Hematopoietic multipotent progenitor cell treated with erythropoietin and hydrocortisone succinate and interleukin-3 and kit ligand, for 17 days (in vitro differentiated cells): ENCODE data around the gene ARTN.

Source experiments
- DNase-seq: peaks from one replicate; pipeline ENCODE4 v3.0.0-alpha.2; 2015; ENCODE audit warnings: low spot score

The ARTN gene, protein sequence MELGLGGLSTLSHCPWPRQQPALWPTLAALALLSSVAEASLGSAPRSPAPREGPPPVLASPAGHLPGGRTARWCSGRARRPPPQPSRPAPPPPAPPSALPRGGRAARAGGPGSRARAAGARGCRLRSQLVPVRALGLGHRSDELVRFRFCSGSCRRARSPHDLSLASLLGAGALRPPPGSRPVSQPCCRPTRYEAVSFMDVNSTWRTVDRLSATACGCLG

DNA sequence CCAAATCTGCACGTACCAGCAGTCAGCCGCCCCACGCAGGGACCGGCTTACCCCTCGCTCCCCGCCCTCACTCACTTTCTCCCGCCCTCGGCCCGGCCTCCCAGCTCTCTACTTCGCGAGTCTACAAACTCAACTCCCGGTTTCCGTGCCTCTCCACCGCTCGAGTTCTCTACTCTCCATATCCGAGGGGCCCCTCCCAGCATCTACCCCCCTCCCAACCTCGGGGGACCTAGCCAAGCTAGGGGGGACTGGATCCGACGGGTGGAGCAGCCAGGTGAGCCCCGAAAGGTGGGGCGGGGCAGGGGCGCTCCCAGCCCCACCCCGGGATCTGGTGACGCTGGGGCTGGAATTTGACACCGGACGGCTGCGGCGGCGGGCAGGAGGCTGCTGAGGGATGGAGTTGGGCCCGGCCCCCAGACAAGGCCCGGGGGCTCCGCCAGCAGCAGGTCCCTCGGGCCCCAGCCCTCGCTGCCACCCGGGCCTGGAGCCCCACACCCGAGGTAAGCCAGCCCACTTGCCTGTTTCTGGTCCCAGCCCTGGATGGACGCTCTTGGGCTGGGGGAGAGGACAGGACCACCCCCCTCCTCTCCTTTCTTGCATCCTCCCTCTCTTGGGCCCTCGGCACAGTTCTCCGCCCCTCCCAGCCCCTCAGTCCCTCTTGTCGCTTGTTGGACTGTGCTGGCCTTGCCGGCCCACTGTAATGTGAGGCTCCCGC is at the start of gene ARTN:
Gene ARTN, plus strand, starts transcription at position 416 of the 715 bp plus-strand sequence. CDS start 1,856 bp downstream, outside the sequence.
- no peak for DNase-seq

DNA sequence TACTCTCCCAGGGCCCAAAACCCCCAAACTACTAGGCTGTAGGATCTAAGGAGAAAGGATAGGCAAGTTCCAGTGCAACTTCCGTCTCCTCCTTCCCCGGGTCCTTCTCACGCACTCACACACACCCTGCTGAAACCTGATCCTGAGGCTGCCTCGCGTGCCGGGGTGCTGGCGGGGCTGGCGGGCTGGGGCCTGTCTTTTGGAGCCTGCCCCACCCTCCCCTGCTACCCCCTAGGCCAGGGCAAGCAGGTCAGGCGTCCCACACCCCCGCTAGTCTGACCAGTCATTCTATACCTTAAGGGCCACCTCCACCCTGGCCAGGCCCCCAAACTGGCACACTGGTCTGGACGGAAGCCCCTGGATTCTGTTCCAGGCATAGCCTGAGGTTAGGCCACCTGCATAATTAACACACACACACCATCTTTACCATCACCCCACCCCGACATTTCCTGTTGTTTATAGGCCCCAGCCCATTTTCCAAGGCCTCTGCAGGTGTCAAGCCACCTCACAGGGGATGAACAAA is 48.3 kb upstream of the ARTN start:
- no peak for DNase-seq

DNA sequence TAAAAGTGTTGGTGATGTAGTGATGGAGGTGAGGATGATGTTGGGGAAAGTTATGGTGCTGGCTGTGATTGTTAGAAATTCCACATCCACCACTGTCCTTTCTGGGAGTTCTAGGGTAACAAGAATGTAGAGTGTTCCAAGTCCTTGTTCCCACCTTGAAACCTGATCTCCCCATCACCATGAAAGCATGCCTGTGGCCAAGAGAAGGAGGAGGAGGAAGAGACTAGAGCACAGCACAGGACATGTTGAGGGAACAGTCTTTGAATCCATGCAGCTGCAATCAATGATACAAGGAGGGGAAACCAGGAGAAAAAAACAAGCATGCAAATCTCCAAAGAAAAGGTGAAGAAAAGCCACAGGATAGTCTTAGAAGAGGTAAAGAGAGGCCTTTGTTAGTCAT is 45.9 kb upstream of the ARTN start:
- DNase-seq, result no peak

DNA sequence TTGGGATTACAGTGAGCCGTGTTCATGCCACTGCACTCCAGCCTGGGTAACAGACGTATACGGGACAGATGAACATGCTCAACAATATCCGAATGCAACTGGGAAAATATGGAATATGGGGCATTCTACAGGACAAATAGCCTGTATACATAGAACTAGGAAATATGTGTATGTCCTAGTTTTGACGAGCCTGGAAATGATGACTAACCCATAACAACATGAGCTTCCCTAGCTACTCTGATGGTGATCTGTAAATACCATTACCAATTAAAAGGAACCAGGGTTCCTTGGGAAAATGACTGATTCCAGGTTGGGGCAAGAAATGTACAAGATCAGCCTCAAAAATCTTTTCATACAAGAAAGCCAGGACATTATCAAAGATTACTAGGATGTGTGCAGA is 42.8 kb upstream of the ARTN start:
- DNase-seq, result no peak

DNA sequence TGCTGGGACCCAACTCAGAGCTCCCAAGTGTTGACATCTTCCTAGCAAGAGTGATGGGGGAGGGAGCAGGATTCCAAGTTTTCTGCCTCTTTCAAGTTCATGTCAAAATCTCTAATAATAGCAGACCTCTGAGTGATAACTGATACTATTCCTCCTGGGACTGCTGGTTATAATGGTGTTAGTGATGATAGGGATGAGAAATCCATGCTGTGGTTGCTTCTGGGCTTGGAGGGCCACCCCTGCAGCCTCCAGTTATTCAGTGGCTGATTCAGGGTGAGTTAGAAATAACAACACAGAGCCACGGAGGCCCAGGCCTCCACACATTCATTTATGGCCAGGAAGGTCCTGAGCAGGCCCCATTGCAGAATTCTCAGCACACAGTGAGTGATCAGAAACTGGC is 40.6 kb upstream of the ARTN start:
- DNase-seq, result no peak

- no peak for DNase-seq
Observed at GRCh38 chr1:43898981-43899380, 34.6 kb upstream of the ARTN start.

DNA sequence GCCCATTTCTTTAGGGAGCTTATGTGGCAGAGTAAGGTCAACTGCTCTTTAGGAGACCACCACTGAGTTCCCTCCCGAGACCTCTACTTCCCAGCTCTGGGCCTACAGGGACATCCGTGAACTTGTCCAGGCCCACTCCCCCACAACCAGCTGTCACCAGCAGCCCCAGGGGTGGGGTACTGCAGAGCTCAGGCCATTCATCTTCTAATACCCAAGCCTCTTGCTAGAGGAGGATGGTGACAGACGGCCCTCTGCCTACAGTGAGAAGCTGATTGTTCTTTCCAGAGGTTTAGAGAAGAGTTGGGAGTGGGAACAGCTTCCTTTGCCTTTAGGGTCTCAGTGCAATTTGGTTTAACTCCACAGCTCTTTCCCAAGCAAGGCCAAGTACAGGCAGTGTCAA is 33.2 kb upstream of the ARTN start:
- DNase-seq, result no peak

DNA sequence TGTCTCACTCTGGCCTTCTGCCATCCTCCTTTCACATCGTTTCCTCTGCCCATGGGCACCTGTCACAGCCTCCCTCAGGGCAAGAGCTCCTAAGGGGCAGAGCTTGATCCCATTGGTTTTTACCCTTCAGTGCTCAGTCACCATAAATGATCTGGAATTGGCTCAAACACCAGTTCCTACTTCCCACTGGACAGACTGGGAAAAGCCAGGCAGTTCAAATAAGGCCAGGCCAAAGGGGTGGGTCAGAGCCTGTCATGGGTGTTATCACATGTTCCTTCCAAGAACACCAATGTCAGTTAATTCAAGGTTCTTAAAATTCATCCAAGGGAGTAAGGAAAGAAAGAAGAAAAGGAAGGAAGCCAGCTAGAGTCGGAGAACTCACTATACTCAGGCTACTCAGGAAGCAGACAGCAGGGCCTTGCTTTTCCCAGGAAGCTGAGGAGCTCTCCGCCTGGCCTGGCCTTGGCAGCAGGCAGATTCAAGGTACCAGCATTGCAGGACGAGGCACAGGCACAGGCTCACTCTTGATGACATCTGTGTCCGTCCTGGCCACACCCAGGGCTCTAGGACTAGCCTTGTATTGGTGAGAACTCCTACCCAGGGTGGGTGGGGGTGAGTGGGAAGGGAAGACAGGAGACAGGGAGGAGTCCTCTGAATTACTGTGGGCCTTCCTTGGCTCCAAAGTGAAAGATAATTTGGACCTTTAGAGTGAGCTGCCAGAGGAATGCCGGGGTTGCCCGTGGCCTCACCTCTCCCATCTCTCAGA is 32.2 kb upstream of the ARTN start:
- DNase-seq, result no peak

DNA sequence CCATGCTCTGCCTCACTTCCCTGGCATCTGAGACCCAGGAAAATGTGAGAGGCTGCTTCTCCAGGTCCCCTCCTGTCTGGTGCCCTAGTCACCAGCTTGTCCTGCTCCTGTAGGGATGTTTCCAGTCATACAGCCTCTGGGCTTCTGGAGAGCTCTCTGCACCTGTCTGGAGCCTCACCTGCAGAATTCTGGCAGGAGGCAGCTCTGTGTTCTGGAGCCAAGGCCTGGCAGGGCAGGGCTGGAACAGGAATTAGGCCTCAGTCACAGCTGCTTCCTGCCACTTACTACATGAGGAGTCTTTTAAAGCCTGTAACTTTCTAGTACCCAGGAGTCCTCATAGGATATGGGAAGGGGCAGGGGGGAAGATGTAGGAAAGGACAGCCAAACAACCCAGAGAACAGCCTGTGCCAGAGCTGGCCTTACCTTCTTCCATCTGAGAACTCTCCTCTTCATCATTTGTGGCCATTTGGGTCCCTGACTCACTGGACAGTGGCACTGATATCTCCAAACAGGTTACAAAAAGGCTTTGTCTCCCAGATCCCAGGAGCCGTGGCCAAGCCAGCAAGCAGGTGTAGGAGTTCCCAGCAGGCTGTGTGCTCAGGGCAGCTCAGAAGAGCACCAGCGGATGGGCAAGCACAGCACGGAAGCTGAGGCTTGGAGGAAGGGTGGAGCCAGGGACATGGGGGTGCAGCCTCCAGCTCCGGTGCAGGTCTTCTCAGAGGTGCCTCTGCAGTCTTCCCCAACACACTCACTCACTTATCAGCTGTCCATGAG is 31.4 kb upstream of the ARTN start:
- no peak for DNase-seq

GRCh38 chr1:43904660-43905551 is 28.7 kb upstream of the ARTN start:
- no peak for DNase-seq

GRCh38 chr1:43908226-43908625 is 25.4 kb upstream of the ARTN start:
- no peak for DNase-seq

DNA sequence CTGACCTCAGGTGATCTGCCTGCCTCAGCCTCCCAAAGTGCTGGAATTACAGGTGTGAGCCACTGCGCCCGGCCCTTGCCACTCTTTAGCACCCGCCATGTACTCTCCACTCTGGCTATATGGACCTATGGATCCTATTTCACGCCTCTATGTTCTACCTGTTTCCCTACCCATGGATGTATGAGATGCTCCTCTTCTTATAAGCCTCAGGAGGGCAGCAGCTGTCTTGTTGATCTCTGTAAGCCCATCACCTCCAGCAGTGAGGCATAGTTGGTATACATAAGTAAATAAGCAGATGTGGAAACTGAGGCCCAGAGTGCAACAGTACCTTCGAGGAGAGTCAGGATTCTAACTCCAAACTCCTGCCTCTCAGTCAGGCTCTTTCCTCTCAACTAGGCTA is 24.7 kb upstream of the ARTN start:
- no peak for DNase-seq

- no peak for DNase-seq
Observed at GRCh38 chr1:43910343-43910742, 23.3 kb upstream of the ARTN start.

- DNase-seq, result no peak
Observed at GRCh38 chr1:43912607-43913006, 21.0 kb upstream of the ARTN start.

DNA sequence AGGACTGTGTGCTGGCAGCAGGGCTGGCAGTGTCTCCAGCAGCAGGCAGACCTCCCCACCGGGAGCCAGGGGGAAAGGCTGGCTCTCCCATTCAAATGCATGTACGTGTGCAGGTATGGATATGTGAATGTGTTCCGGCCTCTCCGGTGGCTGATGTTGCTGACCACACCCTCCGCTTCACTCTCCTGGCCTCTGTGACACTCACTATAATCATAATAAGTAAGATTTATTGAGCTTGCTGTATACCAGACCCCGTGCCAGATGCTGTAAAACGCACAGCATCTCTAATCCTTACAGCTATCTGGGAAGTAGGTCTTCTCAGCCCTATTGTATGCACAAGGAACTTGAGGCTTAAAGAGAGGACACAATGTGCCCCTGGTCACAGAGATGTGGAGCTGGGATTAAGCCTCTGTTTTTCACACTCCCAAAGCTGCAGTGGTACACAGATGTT is 20.5 kb upstream of the ARTN start:
- DNase-seq, result no peak

DNA sequence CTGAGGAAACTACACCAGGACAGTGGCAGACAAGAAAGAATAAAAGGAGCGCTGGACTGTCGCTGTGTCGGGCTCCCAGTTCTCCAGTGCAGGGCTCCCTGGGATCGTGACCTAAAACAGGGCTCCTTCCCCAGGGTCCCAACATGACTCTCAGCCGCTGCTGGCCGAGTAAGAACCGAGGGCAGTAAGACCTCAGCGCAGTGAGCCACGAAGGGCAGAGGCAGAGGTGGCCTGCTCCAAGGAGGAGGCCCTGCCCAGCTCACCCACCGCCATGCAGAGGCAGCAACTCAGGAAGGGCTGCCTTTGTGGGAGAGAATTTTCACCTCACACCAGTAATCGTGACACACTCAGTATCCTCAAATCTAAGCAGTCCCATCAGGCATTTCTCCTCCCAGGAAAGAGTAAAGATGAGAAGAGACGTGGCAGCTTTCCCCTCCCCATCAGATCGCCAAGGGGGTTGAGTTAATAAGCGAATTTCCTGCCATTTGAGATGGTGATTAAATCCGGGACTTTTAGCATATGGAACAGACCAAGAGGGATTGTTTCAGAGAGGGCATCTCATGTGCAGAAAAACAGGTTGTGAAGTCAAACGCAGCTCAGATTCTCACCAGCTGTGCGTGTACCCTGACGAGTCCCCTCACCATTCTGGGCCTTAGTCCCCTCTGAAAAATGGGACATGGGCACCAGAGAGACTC is 19.8 kb upstream of the ARTN start:
- no peak for DNase-seq

GRCh38 chr1:43914576-43915525 is 18.8 kb upstream of the ARTN start:
- DNase-seq, result no peak

- DNase-seq, result no peak
Observed at GRCh38 chr1:43919906-43920305, 13.7 kb upstream of the ARTN start.

- no peak for DNase-seq
Observed at GRCh38 chr1:43921022-43921421, 12.6 kb upstream of the ARTN start.
